Psoas muscle (tissue), 8 donors: ENCODE results near the gene DIP2B. TPM values are rescaled to one million over a fixed set of nuclear protein-coding genes. Genes with fewer than 3 reads are reported as not detected.

Source experiments
- ATAC-seq, 4 donors: fragments of 200-7000 bp; cut with Tn5 transposase; one replicate each; pipeline ENCODE4 v1.9.1; 2020; ENCODE audit warnings: moderate library complexity in 3 of 4, mild to moderate bottlenecking in 2 of 4
- DNase-seq, 2 donors: peaks; one replicate each; pipeline ENCODE4 v3.0.0-alpha.2; 2020
- H3K27ac ChIP-seq: fragments of 200-600 bp; one replicate; pipeline ENCODE4 v1.8.0; 2022
- H3K27me3 ChIP-seq, 3 donors: fragments of 200-600 bp in 1 of 3; one replicate each; pipeline versions ENCODE4 v1.6.1 to v1.8.0; 2013 to 2022; ENCODE audit warnings: low read length in 2 of 3, mild to moderate bottlenecking in 2 of 3, moderate library complexity in 1 of 3; ENCODE audit not compliant: insufficient read depth in 3 of 3
- H3K36me3 ChIP-seq, 2 donors: fragments of 200-600 bp in 1 of 2; one replicate each; pipeline versions ENCODE4 v1.6.1 to v1.8.0; 2013 to 2022; ENCODE audit warnings: low read depth in 1 of 2, mild to moderate bottlenecking in 1 of 2, moderate library complexity in 1 of 2; ENCODE audit not compliant: insufficient read depth in 1 of 2
- H3K4me1 ChIP-seq: fragments of 200-600 bp; one replicate; pipeline ENCODE4 v1.8.0; 2022
- H3K4me3 ChIP-seq: fragments of 200-600 bp; one replicate; pipeline ENCODE4 v1.8.0; 2022; ENCODE audit warnings: mild to moderate bottlenecking
- H3K9me3 ChIP-seq: fragments of 200-600 bp; one replicate; pipeline ENCODE4 v1.8.0; 2022
- CTCF ChIP-seq: fragments of 200-600 bp; IDR thresholded peaks from one replicate; pipeline ENCODE4 v1.8.0; 2022; ENCODE audit warnings: antibody characterized with exemption
- WGBS, 3 donors: extraction: QIAGEN DNeasy Blood & Tissue Kit; methylation state at CpG; one replicate each; pipeline versions ENCODE4 v1.1.6 to v1.1.7; 2013; 5-methylcytosine and 5-hydroxymethylcytosine counted together
- intact Hi-C, 2 donors: fragments of 100-400 bp; cut with DNase I; formaldehyde crosslinking; loops; one replicate each; pipeline versions ENCODE4 v1.11.0 to v1.14.2; 2022
- polyA plus RNA-seq, 3 donors: library from polyadenylated mRNA; stranded (reverse); fragments of 200-250 nt; gene quantifications; one replicate each; pipeline ENCODE4 v1.2.3, GENCODE V29; 2013
- total RNA-seq, 4 donors: library from RNA; stranded (reverse); fragmentation: NEBNext Ultra II Directional in 2 of 4; extraction: Animal tissue kit (Norgen Biotek cat#: 25700) in 2 of 4; gene quantifications; one replicate each; pipeline versions ENCODE4 v1.2.1 to v1.2.4, GENCODE V29; 2021 to 2023
- donor health status: healthy with polysubstance abuse.
- donor health status: DM: no; HTN: no; CAD: no; lungs with moderate emphysema.
- donor health status: Bipolar disorder and iron deficiency.
- donor health status: healthy.
- donor health status: DM: yes; HTN: yes; CAD: no.
- donor health status: DM: no; HTN: no; CAD: no.
- donor health status: DM: no; HTN: no; CAD: no.
- donor health status: DM: yes; HTN: yes; CAD: no.

DIP2B gene
- total and polyA plus RNA-seq, 7 donors = 2.2 to 10.7 (median 8.6) TPM

- peaks cover 3 to 48% of the 10 kb centered on the region in 2 donors for H3K36me3 ChIP-seq
Measured at GRCh38 chr12:50749459-50749882, 244.7 kb downstream of the DIP2B start.

GRCh38 chr12:50750366-50750765, 245.6 kb downstream of the DIP2B start:
- DNase-seq (no peak), ATAC-seq (no peak)
- intact Hi-C loops = no loop called here
- WGBS, 3 donors = 95 to 96% (median 96%) methylated on average over 4 of the region's 4 CpGs
- no peak overlapping the region for H3K4me3 ChIP-seq
- H3K4me1 ChIP-seq = peaks cover 29% of the 10 kb centered on the region
- H3K27ac ChIP-seq = peak overlapping the region; percentile 83
- H3K9me3 ChIP-seq = no peaks in the 10 kb centered on the region
- H3K36me3 ChIP-seq = peaks cover 3 to 39% of the 10 kb centered on the region in 2 donors
- no peak for TF ChIP-seq CTCF
- no peaks in the 10 kb centered on the region for H3K27me3 ChIP-seq

More at GRCh38 chr12:50749459-50749882, 244.7 kb downstream of the DIP2B start:
- DNase-seq (no peak), ATAC-seq (no peak)
- TF ChIP-seq CTCF = no peak
- intact Hi-C loops = no loop called here
- H3K27ac ChIP-seq = peak overlapping the region; percentile 47
- H3K9me3 ChIP-seq = no peaks in the 10 kb centered on the region
- 84 to 98% (median 93%) methylated on average over 2 of the region's 2 CpGs for WGBS, 3 donors
- H3K4me1 ChIP-seq = peaks cover 29% of the 10 kb centered on the region
- no peak overlapping the region for H3K4me3 ChIP-seq
- no peaks in the 10 kb centered on the region for H3K27me3 ChIP-seq

- Histone ChIP-seq H3K4me3 (peak overlapping the region; percentile 17), H3K36me3 (peaks cover 3 to 21% of the 10 kb centered on the region in 2 donors), H3K27ac (peak overlapping the region; percentile 83), H3K27me3 (no peaks in the 10 kb centered on the region), H3K9me3 (no peaks in the 10 kb centered on the region), H3K4me1 (peaks cover 29% of the 10 kb centered on the region)
- ATAC-seq = peak; percentile 88 to 93 (median 90)
- intact Hi-C loops = no loop called here
- DNase-seq = peak in 1 of 2 donors; percentile 59
- no peak for TF ChIP-seq CTCF
- 38 to 56% (median 40%) methylated on average over 6 of the region's 6 CpGs for WGBS, 3 donors
Measured at GRCh38 chr12:50751948-50752721, 247.3 kb downstream of the DIP2B start.

GRCh38 chr12:50753232-50753769, 248.5 kb downstream of the DIP2B start:
- DNase-seq (no peak), ATAC-seq (peak; percentile 32 to 71 (median 58))
- intact Hi-C loops = no loop called here
- WGBS, 3 donors = 40 to 80% (median 44%) methylated on average over 5 of the region's 5 CpGs
- Histone ChIP-seq H3K27ac (peak overlapping the region; percentile 83), H3K36me3 (peaks cover 3 to 12% of the 10 kb centered on the region in 2 donors), H3K4me3 (peak overlapping the region; percentile 17), H3K27me3 (no peaks in the 10 kb centered on the region), H3K9me3 (no peaks in the 10 kb centered on the region), H3K4me1 (peaks cover 25% of the 10 kb centered on the region)
- TF ChIP-seq CTCF = no peak
